ENCODE results near the gene KRTAP1-1. TPM values are rescaled to one million over a fixed set of nuclear protein-coding genes. Genes with fewer than 3 reads are reported as not detected.

KRTAP1-1 gene
- total and polyA plus RNA-seq, 2 experiments from 2014 or later: not detected

GRCh38 chr17:41019415-41019814 lies 21.8 kb downstream of the KRTAP1-1 start:
- Histone ChIP-seq H3K4me1 (ENCODE audit: insufficient read depth) (no peaks in the 10 kb centered on the region), H3K4me2 (no peak overlapping the region), H3K9me2 (ENCODE audit: insufficient read depth) (no peaks in the 10 kb centered on the region), H4K20me1 (replicated peaks; ENCODE audit: insufficient read depth) (no peaks in the 10 kb centered on the region), H2AFZ (no peak overlapping the region), H3K36me3 (ENCODE audit: insufficient read depth) (no peaks in the 10 kb centered on the region), H3K27ac (ENCODE audit: low read depth) (no peak overlapping the region), H3K79me2 (replicated peaks; ENCODE audit: insufficient read depth) (no peaks in the 10 kb centered on the region), H3K4me3 (no peak overlapping the region), H3K27me3 (ENCODE audit: insufficient read depth) (no peaks in the 10 kb centered on the region), H3F3A (replicated peaks; ENCODE audit: low read depth) (no peaks in the 10 kb centered on the region)
- Mint-ChIP-seq H3K27me3 (ENCODE audit: insufficient read depth, low read depth, poor library complexity) (no peaks in the 10 kb centered on the region), H3K9me3 (no peaks in the 10 kb centered on the region), H3K36me3 (ENCODE audit: low read depth) (no peaks in the 10 kb centered on the region), H3K4me3 (no peak overlapping the region), H3K27ac (no peak overlapping the region), H3K4me1 (no peaks in the 10 kb centered on the region)
- TF ChIP-seq STAT1 (IDR thresholded peaks at IDR 0.05; ENCODE audit: unreplicated experiment) (no peak), ETS1 (IDR thresholded peaks at IDR 0.05) (no peak), EZH2phosphoT487 (IDR thresholded peaks at IDR 0.05; ENCODE audit: unreplicated experiment) (no peak), EZH2 (IDR thresholded peaks at IDR 0.05; ENCODE audit: low read depth, unreplicated experiment) (no peak), ZNF114 (CRISPR knock-in tag; IDR thresholded peaks at IDR 0.05) (no peak), POLR2AphosphoS5 (IDR thresholded peaks at IDR 0.05; ENCODE audit: low read depth) (no peak), ZNF462 (CRISPR knock-in tag; IDR thresholded peaks at IDR 0.05) (no peak), CTCF (conservative IDR thresholded peaks at IDR 0.05; ENCODE audit: low read depth in 2 of 2) (no peak)
- DNase-seq (ENCODE audit: low spot score) (no peak), ATAC-seq (no peak)

All from GM23338 (cell line).